Adrenal gland (tissue), 12 donors: ENCODE measurements around the gene MLC1. TPM values are rescaled to one million over a fixed set of nuclear protein-coding genes. Genes with fewer than 3 reads are reported as not detected.

Source experiments
- DNase-seq, 7 donors: peaks; one replicate each; pipeline ENCODE4 v3.0.0-alpha.2; 2019 to 2020
- H3K27ac ChIP-seq, 5 donors: fragments of 200-600 bp; sonication (generic) in 4 of 5; 1 replicate in 3 of 5; 2 replicates in 2 of 5; pipeline versions ENCODE4 v1.5.1 to v1.8.0; 2016 to 2020; ENCODE audit warnings: mild to moderate bottlenecking in 1 of 5
- H3K27me3 ChIP-seq: fragments of 200-600 bp; 2 replicates; pipeline ENCODE4 v1.8.0; 2021
- H3K36me3 ChIP-seq, 2 donors: fragments of 200-600 bp; replicated peaks in 1 of 2; 1 replicate in 1 of 2; 2 replicates in 1 of 2; pipeline versions ENCODE4 v1.5.1 to v1.8.0; 2018 to 2022
- H3K4me1 ChIP-seq, 2 donors: fragments of 200-600 bp; replicated peaks in 1 of 2; 1 replicate in 1 of 2; 2 replicates in 1 of 2; pipeline versions ENCODE4 v1.5.1 to v1.8.0; 2018 to 2021
- H3K4me3 ChIP-seq, 4 donors: fragments of 200-600 bp; sonication (generic) in 3 of 4; one replicate each; pipeline ENCODE4 v1.5.1; 2016 to 2018
- H3K9me3 ChIP-seq, 3 donors: fragments of 200-600 bp; sonication (generic) in 1 of 3; replicated peaks in 1 of 3; 1 replicate in 2 of 3; 2 replicates in 1 of 3; pipeline versions ENCODE4 v1.5.1 to v1.8.0; 2016 to 2021
- CTCF ChIP-seq, 6 experiments: fragments of 450-650 bp in 4 of 6; fragments of 200-600 bp in 2 of 6; sonication (generic) in 1 of 6; IDR thresholded peaks; 1 replicate in 5 of 6; 2 replicates in 1 of 6; pipeline versions ENCODE4 v1.5.1 to v1.8.0; 2016 to 2021; ENCODE audit warnings: antibody characterized with exemption in 6 of 6, mild to moderate bottlenecking in 2 of 6, moderate library complexity in 1 of 6
- POLR2A ChIP-seq, 2 donors: fragments of 450-650 bp; IDR thresholded peaks; one replicate each; pipeline ENCODE4 v1.6.1; 2017; ENCODE audit warnings: antibody characterized with exemption in 2 of 2, mild to moderate bottlenecking in 2 of 2, moderate library complexity in 1 of 2
- WGBS, 4 donors: extraction: QIAGEN DNeasy Blood & Tissue Kit in 2 of 4; methylation state at CpG; one replicate each; pipeline versions ENCODE4 v1.1.5 to v1.1.7; 2013 to 2017; 5-methylcytosine and 5-hydroxymethylcytosine counted together
- intact Hi-C, 2 donors: fragments of 100-400 bp; cut with DNase I; formaldehyde crosslinking; loops; one replicate each; pipeline versions ENCODE4 v1.14.1 to v1.15.0; 2022 to 2023
- polyA plus RNA-seq, 3 donors: library from polyadenylated mRNA; stranded (reverse); fragments of 200-250 nt in 2 of 3; fragments of 350-450 nt in 1 of 3; fragmentation: Illumina TruSeq in 1 of 3; extraction: RNeasy Lipid Tissue Mini Kit (QIAGEN cat#74804) in 1 of 3; gene quantifications; one replicate each; pipeline ENCODE4 v1.2.3, GENCODE V29; 2013 to 2014
- total RNA-seq, 9 donors: library from RNA; depleted of rRNA in 4 of 9; stranded (reverse); fragments of >200 nt in 4 of 9; fragments of 120-200 nt in 1 of 9; fragmentation: NEBNext Ultra II Directional in 1 of 9; extraction: Animal tissue kit (Norgen Biotek cat#: 25700) in 1 of 9; gene quantifications; one replicate each; pipeline versions ENCODE4 v1.1.0 to v1.2.4, GENCODE V29; 2013 to 2023
- donor health status: healthy with polysubstance abuse.
- donor health status: Bipolar disorder and iron deficiency.
- donor health status: DM: yes; HTN: yes; CAD: no.
- donor health status: DM: no; HTN: no; CAD: no.
- donor health status: DM: no; HTN: no; CAD: no.
- donor health status: DM: yes; HTN: yes; CAD: no.

Gene MLC1
- total and polyA plus RNA-seq, 12 donors, result 0.03 to 0.22 TPM; not detected in 10

DNA sequence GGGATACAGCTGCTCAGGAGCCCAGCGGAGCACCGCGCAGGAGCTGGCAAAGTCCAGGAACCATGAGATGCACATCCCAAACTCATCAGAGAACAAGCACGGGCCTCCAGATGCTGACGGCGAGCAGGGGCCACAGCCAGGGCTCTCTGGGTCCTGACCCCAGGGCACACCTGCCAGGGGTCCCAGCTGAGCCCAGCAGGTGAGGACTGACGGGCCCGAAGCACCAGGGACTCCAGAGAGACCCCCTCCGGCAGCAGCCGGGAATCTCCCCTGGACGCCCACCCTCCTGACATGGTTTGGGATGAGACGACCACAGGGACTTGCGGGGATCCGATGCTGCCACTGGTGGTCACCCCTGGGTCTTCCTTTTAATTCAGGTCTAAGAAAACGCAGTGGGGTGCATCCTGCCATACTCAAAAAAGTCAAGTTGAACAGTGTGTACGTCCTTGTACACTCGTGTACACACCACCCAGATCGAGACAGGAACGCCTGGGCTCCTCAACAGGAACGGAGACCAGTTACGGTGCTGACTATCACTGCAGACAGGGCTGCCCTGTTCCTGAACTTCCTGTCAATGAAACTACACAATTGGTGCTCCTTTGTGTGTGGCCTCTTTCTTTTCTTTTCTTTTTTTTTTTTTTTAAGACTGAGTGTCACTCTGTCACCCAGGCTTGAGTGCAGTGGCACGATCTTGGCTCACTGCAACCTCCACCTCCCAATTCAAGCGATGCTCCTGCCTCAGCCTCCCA is 49.1 kb downstream of the MLC1 start:
- intact Hi-C loops, result loop anchor here in 1 of 2 donors (10.0 kb wide), 1 partner anchor 271 kb away; no protein-coding TSS in a partner anchor
- TF ChIP-seq CTCF (IDR thresholded peaks at IDR 0.05), result no peak
- TF ChIP-seq POLR2A (IDR thresholded peaks at IDR 0.05), result no peak
- no peaks in the 10 kb centered on the region for H3K36me3 ChIP-seq
- no peak overlapping the region for H3K27ac ChIP-seq
- no peaks in the 10 kb centered on the region for H3K4me1 ChIP-seq
- H3K27me3 ChIP-seq, result peaks cover 4% of the 10 kb centered on the region
- WGBS, 4 donors, result 75 to 81% (median 79%) methylated on average over 6 to 23 of the region's 23 CpGs
- DNase-seq, result no peak
- H3K4me3 ChIP-seq, result no peak overlapping the region
- H3K9me3 ChIP-seq, result no peaks in the 10 kb centered on the region

DNA sequence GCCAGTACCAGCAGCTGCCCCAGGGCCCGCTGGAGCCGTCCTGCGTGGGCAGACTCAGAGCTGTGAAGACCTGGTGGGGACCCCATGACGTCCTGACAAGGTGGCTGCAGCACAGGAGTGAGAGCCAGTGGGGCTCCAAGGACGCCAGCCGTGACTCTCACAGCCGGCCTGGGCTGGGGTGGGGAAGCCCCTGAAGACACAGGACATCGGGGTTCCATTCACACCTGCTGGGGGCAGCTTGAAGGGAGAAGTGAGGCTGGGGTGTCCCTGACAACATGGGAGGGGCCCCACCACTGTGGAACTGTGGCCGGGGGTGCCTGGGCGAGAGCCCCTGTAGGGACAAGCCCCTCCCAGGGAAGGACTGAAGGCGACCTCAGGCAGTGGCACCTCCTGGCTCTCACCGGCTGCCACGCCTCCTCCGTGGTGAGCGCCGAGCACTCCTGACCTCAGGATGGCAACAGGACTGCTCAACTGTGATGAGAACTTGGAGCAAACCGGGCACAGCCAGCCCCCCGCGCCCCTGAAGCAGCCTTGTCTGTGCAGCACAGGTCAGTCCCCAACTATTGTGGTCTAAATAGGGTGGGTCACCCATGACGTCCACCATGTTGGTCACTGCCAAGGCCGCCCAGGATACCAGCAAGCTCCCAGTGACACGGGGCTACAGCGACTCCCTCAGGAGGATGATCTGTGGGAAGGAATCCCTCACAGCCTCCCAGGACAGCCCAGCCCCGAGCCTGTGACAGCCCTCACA is 49.9 kb downstream of the MLC1 start:
- DNase-seq, result no peak
- Histone ChIP-seq H3K27ac (no peak overlapping the region), H3K4me3 (no peak overlapping the region), H3K36me3 (no peaks in the 10 kb centered on the region), H3K27me3 (no peaks in the 10 kb centered on the region), H3K9me3 (no peaks in the 10 kb centered on the region), H3K4me1 (no peaks in the 10 kb centered on the region)
- WGBS, 4 donors, result 53 to 71% (median 60%) methylated on average over 9 to 24 of the region's 24 CpGs
- intact Hi-C loops, result loop anchor here in 1 of 2 donors (10.0 kb wide), 1 partner anchor 271 kb away; no protein-coding TSS in a partner anchor
- TF ChIP-seq POLR2A (IDR thresholded peaks at IDR 0.05), result no peak
- no peak for TF ChIP-seq CTCF (IDR thresholded peaks at IDR 0.05)

GRCh38 chr22:50034126-50035081 is 50.8 kb downstream of the MLC1 start:
- no peak for TF ChIP-seq CTCF (IDR thresholded peaks at IDR 0.05)
- TF ChIP-seq POLR2A (IDR thresholded peaks at IDR 0.05), result no peak
- Histone ChIP-seq H3K27ac (no peak overlapping the region), H3K27me3 (no peaks in the 10 kb centered on the region), H3K4me3 (no peak overlapping the region), H3K9me3 (no peaks in the 10 kb centered on the region), H3K4me1 (no peaks in the 10 kb centered on the region), H3K36me3 (no peaks in the 10 kb centered on the region)
- WGBS, 4 donors, result 67 to 86% (median 78%) methylated on average over 22 to 43 of the region's 43 CpGs
- intact Hi-C loops, result loop anchor here in 1 of 2 donors (10.0 kb wide), 1 partner anchor 270 kb away; no protein-coding TSS in a partner anchor
- no peak for DNase-seq
